Measurements from ENCODE around the gene GPER1.
"Not testable (repeated sequence)": the region's sequence is repeated elsewhere in the genome, so short reads cannot be mapped to it uniquely, and the experiment has no call there.

The GPER1 gene

DNA sequence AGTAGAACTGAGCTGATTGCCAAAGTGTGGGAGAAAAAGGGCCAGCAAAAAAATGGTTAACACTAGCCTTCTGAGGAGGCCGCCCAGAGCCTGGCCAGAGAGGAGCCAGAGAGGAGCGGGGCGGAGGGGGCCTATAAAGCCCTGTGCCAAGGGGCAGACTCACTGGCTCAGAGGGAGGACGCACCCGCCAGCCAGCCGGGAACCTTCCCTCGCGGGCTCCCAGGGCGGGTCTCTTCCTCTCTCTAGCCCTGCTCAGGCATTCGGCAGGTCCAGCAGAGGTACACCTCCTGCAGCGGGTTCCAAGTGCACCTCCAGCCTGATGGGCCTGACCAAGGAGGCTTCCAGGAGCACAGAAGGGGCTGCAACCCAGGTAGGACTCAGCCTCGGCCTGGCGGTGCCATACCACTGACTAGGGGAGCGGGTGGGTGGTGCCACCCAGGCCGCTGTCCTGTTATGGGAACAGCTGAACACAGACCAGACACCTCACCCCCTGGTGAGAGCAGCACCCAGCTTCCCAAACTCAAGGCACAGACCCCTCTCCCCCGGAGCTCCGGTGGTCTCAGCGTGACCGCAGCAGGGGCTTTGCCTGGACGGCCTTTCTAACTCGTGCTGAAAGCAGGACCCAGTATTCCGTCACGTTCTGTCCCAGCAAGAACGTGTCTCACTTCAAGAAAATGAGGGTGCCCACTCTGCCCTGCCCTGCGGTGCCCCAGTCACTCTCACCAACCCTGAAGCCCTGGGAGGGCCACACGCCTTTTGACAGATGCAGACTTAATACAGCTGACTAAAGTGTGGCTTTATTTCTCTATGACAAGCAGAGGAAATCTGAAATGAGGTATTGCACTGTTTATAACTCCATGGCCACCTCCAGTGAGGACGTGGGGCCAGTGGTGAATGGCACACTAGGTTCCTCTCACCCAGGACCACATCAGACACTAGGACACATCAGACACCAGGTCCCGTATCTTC is at the start of gene GPER1:
GPER1 (plus strand) TSS at position 162 of the 969 bp plus-strand sequence. CDS start 3,616 bp downstream, outside the sequence.
- in situ Hi-C loops (cut with MboI; ENCODE audit: low sequenced_read_pairs): no loop called here

DNA sequence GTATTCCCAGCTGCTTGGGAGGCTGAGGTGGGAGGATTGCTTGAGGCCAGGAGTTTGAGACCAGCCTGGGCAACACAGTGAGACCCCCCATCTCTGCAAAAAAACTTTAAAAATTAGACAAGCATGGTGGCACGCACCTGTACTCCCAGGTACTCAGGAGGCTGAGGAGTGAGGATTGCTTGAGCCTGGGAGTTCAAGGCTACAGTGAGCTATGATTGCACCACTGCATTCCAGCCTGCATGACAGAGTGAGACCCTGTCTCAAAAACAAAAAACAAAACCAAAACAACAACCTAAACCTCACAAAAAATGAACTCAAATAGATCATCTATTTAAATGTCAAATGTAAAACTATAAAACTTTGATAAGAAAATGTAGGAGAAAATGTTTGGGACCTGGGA is 47.7 kb upstream of the GPER1 start:
- in situ Hi-C loops (cut with MboI; ENCODE audit: low sequenced_read_pairs): not testable (repeated sequence)

DNA sequence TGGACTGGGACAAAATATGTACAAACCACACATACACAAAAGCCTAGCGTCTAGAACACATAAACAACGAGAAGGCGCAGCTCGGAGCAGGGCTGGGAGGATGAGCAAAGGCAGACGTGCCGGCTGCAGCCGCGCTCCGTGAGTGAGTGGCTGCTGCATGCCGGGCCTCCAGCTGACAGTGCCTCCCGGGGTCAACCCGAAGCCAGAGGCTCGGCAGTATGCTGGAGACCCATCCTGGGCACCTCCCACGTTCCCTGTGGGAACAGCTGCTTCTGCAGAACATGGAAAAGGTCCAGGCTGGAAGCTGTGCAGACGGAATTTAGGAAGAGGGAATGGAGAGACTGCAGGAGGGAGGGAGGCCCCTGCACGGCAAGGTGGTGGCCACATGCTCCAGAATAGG is 47.1 kb upstream of the GPER1 start:
- in situ Hi-C loops (cut with MboI; ENCODE audit: low sequenced_read_pairs): no loop called here

DNA sequence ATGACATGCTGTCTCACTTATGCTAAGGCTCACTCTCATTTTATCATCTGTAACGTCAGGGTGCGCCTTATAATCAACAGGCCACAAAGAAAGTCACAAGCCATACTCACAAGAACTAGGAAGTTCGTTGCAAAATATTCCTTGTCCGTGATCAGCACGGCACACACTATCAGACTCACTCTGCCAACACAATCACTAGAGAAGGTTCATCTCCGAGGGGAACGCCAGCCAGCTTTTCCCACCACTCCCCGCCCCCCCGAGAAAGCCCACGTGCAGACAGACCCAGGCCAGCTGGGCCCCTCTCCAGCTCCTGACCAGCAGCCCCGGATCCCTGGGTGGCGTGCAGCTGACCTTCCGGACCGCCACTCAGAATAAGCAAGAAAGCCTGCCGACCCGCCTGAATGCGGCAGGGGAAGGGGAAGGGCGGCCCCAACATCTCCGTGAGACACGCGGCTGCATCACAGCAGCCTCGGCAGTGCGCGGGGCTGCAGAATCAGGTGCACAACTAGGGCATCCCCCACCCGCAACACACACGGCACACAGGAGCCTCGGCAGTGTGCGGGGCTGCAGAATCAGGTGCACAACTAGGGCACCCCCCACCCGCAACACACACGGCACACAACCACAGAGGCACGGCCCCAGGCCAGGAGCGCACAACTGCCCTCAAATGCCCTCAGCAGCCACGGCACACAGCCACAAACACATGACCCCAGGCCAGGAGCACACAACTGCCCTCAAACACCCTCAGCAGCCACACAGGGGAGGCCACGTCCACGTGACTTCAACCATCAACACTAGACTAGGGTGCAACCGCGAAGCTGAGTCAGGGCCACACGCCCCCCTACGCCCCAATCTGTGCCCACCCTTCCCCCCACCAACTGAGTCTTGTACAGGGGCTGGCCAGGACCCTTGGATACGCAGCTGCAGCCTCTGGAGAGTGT is 46.1 kb upstream of the GPER1 start:
- in situ Hi-C loops (cut with MboI; ENCODE audit: low sequenced_read_pairs): no loop called here

DNA sequence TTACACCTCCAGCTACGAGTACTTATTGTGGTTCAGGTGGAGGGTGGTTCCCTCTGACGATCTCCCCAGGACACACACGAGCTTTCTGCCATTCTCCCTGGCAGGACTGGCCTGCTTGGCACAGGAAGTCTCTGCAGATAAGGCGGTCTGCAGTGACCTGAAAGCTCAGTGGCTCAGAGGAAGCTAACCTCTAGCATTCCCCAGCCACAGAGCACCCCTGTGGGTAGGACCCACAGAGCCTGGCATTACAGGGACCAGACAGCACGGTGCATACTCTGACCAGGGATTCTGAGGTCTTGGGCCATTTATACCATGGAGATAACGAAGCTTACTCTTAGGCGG is 45.5 kb upstream of the GPER1 start:
- in situ Hi-C loops (cut with MboI; ENCODE audit: low sequenced_read_pairs): no loop called here

DNA sequence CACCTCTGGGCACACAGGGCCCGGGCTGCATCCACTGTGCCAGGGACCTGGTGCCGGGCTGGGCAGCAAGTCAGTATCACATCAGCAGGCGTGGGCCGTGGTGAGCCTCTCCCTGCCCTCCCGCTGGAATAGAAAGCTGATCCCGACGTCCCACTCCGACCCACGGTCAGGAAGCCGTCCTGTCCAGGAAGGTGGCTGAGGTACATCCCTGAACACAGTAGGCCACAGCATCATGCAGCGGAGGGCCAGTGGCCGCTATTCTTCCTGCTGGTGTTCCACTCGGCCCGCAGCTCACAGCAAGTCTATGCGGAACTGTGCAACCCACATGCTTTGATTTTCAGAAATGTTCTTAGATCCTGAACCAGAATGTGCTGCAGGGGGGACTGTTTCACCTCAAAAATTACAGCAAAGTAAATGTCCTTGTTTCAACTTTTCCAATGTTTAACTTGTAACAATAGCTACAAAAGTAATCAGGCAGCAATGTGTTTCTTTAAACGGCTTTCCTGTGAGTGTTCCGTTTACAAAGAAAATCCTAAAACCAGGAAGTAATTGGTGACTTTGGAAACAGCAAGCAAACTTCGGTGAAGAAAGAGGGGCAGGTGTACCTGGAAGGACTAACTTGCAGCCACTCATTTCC is 44.2 kb upstream of the GPER1 start:
- in situ Hi-C loops (cut with MboI; ENCODE audit: low sequenced_read_pairs): no loop called here

DNA sequence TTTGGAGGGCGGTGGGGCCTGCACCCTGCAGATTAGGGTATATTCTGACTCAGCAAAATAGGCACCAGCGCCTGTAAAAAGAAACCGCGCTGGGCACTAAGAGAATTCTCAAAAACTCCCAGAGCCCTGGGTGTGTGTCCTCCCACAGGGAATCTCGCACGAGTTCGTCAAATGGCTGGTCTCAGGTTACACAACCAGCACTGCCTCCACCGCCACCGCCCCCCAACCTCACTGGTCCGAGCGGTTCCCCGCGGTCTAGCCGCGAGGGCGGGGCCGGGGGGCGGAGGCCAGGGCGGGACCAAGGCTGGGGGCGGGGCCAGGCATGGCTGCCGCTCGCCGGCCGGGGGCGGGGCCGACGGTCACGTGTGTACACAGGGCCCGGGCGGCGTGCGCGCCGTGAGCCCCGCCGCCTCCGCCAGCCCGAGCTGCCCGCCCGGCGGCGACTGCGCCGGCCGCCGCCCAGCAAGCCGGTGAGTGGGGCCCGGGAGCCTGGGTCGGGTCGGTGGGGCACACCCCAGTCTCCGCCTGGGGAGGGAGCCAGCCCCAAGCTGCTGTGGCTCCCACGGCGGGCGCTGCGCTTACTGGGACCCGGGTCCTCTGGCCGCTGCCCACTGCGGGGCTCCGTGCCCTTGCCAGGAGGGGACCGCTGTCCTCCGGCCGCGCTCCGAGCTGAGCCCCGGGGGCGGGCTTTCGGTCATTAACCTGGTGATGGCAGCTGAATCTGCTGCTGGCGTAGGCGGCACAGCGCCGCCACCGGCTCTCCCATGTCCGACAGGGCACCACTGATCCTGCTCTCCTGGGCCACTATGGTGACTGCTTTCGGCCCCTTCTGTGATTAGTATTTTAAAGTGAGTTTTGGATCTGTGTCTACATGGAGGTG is 43.5 kb upstream of the GPER1 start, which contains the start of gene GPR146:
GPR146 (plus strand) TSS at position 358 of the 880 bp plus-strand sequence. CDS start 12,970 bp downstream, outside the sequence.
- in situ Hi-C loops (cut with MboI; ENCODE audit: low sequenced_read_pairs): no loop called here

DNA sequence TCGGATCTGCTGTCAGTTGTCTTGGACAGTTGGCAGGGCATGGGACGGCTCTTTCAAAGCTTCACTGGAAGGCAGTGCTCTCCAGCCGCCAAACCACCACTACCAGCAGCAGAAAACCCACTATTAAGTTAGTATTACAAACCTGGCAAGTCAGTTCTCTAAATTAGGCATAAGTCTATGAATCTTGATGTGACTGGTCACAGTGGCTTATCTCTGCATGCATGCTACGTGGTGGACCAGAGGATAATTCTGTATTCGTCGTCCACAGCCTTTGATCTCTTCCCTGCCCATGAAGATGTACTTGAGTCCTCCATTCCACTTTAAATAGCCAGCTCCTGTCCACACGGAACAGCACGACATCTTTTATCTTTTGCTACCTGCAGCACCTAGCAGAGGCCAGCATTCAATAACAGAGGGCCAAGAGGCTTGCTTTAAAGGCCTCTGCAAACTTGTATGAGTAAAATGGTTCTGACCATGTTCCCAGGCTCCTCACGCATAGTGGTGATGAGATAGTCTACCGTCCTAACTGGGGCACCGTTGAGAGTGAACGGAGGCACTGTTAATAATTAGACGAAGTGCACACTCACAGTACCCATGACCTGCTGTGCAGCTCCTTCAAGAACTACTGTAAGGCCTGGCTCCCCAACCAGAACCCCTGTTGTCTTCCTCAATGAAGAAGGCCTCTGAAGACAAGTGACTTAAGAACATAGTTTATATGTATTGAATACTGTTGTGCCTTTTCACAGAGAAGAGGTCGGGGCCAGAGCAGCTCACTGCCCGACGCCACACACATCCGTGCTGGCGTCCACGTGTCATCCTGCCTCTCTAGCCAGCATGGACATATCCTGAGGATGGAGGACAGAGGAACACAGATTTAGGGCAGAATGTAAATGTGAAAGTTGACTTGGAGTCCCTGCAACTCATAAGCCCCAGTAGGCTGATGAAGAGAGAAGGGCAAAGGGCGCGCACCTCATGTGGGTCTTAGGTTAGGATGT is 42.5 kb upstream of the GPER1 start:
- in situ Hi-C loops (cut with MboI; ENCODE audit: low sequenced_read_pairs): no loop called here

DNA sequence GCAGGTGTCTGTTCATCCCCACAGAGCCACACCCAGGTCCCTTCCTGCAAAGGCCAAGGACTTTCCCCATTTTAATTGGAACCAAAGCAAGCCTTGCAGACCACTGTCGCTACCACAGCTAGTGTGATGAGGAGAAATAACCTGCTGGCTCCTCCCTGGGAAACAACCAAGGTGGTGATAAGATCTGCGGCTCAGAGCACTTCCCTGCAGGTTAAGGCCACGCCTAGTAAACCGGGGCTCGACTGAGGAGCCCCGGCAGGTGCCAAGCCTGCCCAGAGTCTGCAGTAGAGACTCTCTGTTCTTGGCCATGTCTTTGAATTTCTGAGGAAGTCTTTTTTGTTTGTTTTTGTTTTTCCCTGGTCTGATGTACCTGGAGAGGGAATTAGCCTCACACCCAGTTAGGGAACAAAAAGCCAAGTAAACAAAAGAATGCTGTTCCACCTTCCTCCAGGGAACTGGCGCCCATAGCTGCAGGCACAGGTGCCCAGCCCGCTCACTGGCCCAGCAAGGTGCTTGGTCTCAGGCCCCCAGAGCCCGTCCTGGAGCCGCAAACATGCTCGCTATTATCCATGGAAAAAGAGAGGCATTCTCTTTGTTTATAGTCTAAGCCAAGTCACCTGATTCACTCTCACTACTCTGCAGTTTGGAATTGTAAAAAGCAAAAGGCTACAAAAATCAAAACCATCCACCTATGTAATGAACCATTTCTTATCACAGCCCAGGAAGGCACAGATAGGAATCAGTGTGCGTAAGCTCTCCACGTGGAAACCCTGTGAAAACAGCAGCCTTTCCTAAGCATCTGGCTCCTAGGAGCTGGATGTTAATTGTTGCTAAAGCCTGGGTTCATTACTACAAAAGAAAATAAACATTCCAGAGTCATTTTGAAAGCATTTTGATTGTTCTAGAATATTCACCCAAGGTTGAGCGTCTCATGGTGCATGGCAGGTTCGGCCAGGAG is 40.9 kb upstream of the GPER1 start:
- in situ Hi-C loops (cut with MboI; ENCODE audit: low sequenced_read_pairs): no loop called here

DNA sequence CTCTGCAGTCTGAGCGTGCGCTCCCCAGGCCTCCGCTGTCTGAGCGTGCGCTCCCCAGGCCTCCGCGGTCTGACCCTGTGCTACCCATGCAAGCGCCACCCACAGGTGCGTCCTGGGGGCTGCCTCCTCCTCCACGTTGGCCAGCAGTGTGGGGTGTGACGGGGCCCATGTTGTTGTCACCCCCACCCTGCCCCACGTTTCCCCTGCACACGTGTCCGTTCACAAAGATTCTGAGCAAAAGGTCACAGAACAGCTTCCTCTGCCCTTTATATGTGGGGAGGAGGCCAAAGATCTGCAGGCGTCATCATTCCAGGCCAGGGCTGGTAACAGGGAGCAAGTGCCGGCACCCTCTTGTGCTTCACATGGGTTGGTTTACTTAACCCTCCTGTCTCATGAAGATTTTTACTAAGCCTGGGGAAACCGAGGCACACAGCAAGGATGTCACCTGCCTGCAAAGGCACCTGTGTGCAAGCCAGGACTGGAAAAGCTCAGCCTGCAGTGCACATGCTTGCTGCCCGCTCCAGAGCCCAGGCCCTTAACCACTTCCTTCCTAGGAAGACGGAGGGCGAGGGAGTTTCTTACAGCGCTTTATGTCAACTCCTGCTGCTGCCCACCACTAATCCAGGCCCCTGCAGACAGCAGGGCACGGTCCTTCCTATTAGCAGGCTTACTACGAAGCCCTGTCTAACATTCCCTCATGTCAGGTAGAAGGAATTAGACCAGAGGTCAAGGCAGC is 38.7 kb upstream of the GPER1 start:
- in situ Hi-C loops (cut with MboI; ENCODE audit: low sequenced_read_pairs): no loop called here

DNA sequence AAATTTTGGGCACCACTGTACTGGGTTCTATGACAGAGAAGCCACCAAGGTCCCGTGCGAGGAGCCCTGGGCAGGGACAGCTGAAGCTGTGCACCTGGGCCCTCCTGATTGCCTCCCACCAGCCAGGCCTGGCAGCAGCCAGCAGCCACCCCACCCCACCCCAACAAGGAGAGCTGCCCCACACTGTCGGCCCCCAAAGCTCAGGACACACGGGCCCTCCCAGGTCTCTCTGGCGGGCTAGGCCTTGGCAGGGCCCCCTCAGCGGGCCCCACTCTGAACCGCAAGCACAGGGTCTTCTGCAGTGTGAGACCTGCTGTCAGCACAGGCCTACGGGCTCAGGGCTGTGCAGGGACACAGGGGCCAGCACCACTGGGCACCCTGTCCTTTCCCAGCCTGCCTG is 38.1 kb upstream of the GPER1 start:
- in situ Hi-C loops (cut with MboI; ENCODE audit: low sequenced_read_pairs): no loop called here

DNA sequence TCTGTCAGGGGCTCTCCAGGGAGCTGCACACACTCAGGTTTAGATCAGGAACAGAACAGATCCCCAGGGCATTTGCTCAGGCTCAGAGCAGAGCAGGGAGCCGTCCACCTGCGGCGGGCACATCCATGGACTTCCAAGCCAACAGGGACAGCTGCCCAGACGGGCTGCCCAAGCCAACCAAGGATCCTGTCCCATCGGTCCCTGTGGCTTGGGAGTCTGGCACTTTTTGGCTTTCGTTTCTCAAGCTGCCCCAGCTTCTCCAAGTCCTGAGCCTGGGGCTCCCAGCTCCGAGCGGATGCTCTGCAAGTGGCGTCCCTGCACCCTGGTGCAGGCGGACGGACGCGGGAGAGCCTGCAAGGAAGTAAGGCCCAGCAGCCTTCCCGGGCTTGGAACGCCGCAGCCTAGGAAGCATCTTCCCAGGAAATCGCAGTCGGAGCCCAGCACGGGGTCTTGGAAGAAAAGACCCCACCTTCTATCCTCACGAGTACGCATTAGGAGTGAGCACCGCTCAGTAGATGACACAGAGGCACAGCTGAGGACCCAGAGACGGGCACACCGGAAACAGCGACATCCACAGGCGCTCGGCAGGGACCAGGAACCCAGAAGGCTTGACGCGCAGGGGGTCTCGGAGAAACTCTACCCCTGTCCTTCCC is 37.5 kb upstream of the GPER1 start:
- in situ Hi-C loops (cut with MboI; ENCODE audit: low sequenced_read_pairs): no loop called here

DNA sequence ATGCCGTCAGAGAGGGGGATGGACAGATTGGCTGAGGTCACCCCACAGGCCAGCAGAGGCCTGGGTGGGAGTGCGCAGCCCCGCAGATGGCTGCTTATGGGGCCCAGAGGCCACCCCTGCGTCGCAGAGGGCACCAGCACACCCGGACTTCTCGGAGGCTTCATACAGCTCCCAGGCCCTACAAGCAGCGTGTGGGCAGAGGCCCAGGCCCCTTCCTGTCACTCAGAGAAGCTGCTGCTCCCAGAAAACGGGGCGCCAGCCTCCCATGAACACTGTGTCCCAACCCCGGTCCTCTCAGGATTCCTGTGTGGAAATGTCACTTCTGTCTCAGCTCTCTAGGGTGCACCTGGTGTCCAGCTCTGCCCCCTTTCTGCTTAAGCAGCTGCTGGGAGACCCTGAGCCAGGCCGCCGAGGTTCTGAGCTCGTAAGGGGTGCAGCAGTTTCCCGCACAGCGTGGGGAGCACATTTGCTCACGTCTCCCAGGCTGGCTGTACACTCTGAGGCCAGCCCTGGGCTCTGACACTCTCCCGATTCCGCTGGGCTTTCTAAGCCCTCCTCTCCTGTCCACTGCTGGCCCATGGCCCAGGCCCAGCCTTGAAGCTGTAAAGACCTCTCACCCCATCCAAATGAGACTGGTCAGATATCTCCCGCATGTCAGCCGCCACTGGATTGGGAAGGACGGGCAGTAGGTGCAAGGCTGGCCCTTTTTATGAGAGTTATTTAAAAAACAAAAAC is 36.8 kb upstream of the GPER1 start:
- in situ Hi-C loops (cut with MboI; ENCODE audit: low sequenced_read_pairs): no loop called here

DNA sequence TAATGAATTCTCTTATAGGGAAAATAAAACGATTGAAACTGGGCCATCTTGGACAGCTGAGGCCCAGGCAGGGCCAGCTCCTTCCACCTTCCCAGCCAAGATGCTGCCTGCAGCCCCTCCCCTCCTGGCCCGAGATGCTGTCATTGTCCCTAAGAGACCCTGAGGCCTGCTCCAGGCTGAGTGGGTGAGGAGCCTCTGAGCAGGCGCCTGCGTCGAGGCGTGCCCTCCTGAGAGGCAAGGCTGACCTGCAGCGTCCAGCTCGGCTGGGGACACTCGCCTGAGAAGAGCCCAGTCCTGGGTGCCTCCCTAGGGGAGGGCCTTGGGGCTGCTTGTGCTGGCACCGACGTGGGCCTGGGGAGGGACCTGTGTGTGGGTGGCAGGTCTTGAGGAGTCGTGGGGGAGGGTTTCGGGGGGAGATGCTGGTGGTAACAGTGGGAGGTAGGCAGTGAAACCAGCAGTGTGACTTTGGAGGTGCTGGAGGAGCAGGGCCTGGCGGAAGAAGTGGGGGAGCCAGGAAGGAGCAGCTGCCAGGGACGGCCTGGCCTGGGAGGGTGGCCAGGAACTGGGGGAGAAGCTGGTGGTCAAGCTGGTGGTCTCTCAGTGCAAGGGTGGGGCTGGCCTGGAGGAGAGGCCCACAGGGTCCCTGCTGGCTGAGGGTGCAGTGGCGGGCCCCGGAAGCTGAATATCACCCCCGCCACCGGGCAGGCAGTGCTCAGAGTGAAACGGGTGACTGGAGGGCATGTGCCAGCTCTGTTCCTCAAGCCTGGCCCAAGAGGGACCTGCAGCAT is 35.7 kb upstream of the GPER1 start:
- in situ Hi-C loops (cut with MboI; ENCODE audit: low sequenced_read_pairs): no loop called here

DNA sequence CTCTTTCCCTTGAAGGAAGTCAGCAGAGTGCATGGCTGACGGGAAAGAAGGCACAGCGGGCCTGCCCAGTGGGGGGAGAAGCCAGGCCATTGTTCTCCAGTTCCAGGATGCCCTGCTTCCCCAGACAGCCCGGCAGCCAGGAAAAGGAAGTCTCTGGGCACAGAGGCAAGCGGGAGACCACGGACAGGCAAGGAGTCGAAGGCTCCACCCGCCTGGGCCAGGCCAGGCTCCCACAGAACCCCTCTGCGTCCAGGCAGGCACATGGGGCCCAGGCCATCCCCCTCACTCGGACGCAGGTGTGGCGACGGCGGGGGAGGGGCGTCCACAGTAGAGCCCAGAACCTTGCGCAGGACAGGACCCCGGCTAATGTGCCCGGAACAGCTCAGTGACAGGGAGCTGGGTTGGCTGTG is 34.9 kb upstream of the GPER1 start:
- in situ Hi-C loops (cut with MboI; ENCODE audit: low sequenced_read_pairs): no loop called here
